ENCODE measurements around the gene WSCD1. TPM values are rescaled to one million over a fixed set of nuclear protein-coding genes. Genes with fewer than 3 reads are reported as not detected.

WSCD1 gene
- polyA plus RNA-seq: 2.9 and 6.3 TPM in 2 replicates

GRCh38 chr17:6069539-6070429, at the start of gene WSCD1:
TSS of gene WSCD1 (plus strand) at chr17:6070379. CDS start at chr17:6080659, 10,280 bp downstream.

